OCI-LY1 (cell line): ENCODE results near the gene SCLY.
"Not testable (repeated sequence)": the region's sequence is repeated elsewhere in the genome, so short reads cannot be mapped to it uniquely, and the experiment has no call there.

Experiments
- H2AFZ ChIP-seq: fragments of 200-600 bp; sonication (generic), shearing (Covaris generic); 2 replicates; pipeline ENCODE4 v1.6.0; 2014; ENCODE audit warnings: antibody characterized with exemption, mild to moderate bottlenecking, low read length
- H3F3A ChIP-seq: fragments of 200-600 bp; sonication (generic), shearing (Covaris generic); 2 replicates; pipeline ENCODE4 v1.6.0; 2014; ENCODE audit warnings: mild to moderate bottlenecking, antibody characterized with exemption, low read length, moderate library complexity; ENCODE audit not compliant: insufficient read depth
- H3K27ac ChIP-seq: fragments of 200-600 bp; sonication (generic); 2 replicates; pipeline ENCODE4 v1.5.1; 2014; ENCODE audit warnings: low read length, mixed run types, mild to moderate bottlenecking, low read depth; ENCODE audit not compliant: poor library complexity, severe bottlenecking
- H3K27me3 ChIP-seq: fragments of 200-600 bp; sonication (generic); 2 replicates; pipeline ENCODE4 v1.6.0; 2014; ENCODE audit warnings: antibody characterized with exemption, mild to moderate bottlenecking, low read length, moderate library complexity; ENCODE audit not compliant: insufficient read depth
- H3K36me3 ChIP-seq: fragments of 200-600 bp; sonication (generic); 2 replicates; pipeline ENCODE4 v1.6.1; 2014; ENCODE audit warnings: mild to moderate bottlenecking, antibody characterized with exemption, low read length, moderate library complexity, mixed read lengths; ENCODE audit not compliant: insufficient read depth
- H3K4me1 ChIP-seq: fragments of 200-600 bp; sonication (generic); 2 replicates; pipeline ENCODE4 v1.5.1; 2014; ENCODE audit warnings: mild to moderate bottlenecking, low read length, moderate library complexity; ENCODE audit not compliant: insufficient read depth, severe bottlenecking
- H3K4me2 ChIP-seq: fragments of 200-600 bp; sonication (generic), shearing (Covaris generic); 2 replicates; pipeline ENCODE4 v1.6.1; 2014; ENCODE audit warnings: low read length
- H3K4me3 ChIP-seq: fragments of 200-600 bp; sonication (generic); 2 replicates; pipeline ENCODE4 v1.5.1; 2014; ENCODE audit warnings: low read length, low read depth, mild to moderate bottlenecking, mixed read lengths; ENCODE audit not compliant: poor library complexity, severe bottlenecking
- H3K79me2 ChIP-seq: fragments of 200-600 bp; shearing (Covaris generic); 2 replicates; pipeline ENCODE4 v1.6.1; 2016; ENCODE audit warnings: mixed run types, low read length, mixed read lengths; ENCODE audit not compliant: insufficient read depth
- H3K9ac ChIP-seq: fragments of 200-600 bp; sonication (generic), shearing (Covaris generic); 2 replicates; pipeline ENCODE4 v1.6.1; 2014; ENCODE audit warnings: mild to moderate bottlenecking, low read length, mixed read lengths
- H3K9me2 ChIP-seq: fragments of 200-600 bp; sonication (generic), shearing (Covaris generic); 2 replicates; pipeline ENCODE4 v1.6.1; 2014; ENCODE audit warnings: low read depth, mild to moderate bottlenecking, low read length, mixed read lengths
- H3K9me3 ChIP-seq: fragments of 200-600 bp; shearing (Covaris generic); 2 replicates; pipeline ENCODE4 v1.6.1; 2014; ENCODE audit warnings: low read length, mixed read lengths
- H4K20me1 ChIP-seq: fragments of 200-600 bp; sonication (generic), shearing (Covaris generic); 2 replicates; pipeline ENCODE4 v1.6.0; 2016; ENCODE audit warnings: mild to moderate bottlenecking, low read length; ENCODE audit not compliant: insufficient read depth
- EZH2 ChIP-seq: fragments of 200-600 bp; sonication (generic), shearing (Covaris generic); IDR thresholded peaks from 2 replicates; pipeline ENCODE4 v1.8.0; 2017; ENCODE audit warnings: borderline replicate concordance, mixed run types, mild to moderate bottlenecking, antibody characterized with exemption, low read length, moderate library complexity, mixed read lengths
- TF ChIP-seq, protein P1 (sequence below): fragments of 200-600 bp; sonication (generic), shearing (Covaris generic); IDR thresholded peaks from 2 replicates; pipeline ENCODE4 v1.5.1; 2017; ENCODE audit warnings: mild to moderate bottlenecking, antibody characterized with exemption, low read length, moderate library complexity, mixed read lengths

The SCLY gene

DNA sequence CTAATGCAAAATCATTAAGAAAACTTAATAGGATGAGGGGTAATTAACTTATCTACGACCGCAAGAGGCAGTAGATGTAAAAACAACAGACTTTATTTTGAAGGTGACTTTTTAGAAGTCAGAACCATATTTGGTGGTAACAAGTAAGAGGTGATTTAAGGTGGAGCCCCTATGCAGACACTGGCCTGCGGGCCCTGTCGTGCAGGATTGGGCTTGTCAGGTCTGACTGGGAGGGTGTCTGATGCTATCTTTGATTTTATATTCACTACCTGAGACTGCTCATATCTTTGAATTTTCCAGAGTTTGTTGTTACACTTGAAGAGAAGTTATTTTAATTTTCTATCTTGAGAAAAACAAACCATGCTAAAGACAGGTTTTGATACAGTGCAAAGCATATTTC, 29.1 kb upstream of the SCLY start:
- Histone ChIP-seq H3K4me1 (no peaks in the 10 kb centered on the region), H3K9me2 (no peaks in the 10 kb centered on the region), H3K4me3 (no peak overlapping the region), H3K79me2 (no peaks in the 10 kb centered on the region), H3K9ac (no peak overlapping the region), H3K27ac (no peak overlapping the region), H3K4me2 (no peak overlapping the region), H3K9me3 (no peaks in the 10 kb centered on the region), H3K27me3 (no peaks in the 10 kb centered on the region), H3F3A (no peaks in the 10 kb centered on the region), H3K36me3 (peaks cover 6% of the 10 kb centered on the region; the same call in 1 of the 2 replicates), H4K20me1 (no peaks in the 10 kb centered on the region), H2AFZ (no peak overlapping the region)
- no peak for TF ChIP-seq EZH2
- TF ChIP-seq, protein P1, sequence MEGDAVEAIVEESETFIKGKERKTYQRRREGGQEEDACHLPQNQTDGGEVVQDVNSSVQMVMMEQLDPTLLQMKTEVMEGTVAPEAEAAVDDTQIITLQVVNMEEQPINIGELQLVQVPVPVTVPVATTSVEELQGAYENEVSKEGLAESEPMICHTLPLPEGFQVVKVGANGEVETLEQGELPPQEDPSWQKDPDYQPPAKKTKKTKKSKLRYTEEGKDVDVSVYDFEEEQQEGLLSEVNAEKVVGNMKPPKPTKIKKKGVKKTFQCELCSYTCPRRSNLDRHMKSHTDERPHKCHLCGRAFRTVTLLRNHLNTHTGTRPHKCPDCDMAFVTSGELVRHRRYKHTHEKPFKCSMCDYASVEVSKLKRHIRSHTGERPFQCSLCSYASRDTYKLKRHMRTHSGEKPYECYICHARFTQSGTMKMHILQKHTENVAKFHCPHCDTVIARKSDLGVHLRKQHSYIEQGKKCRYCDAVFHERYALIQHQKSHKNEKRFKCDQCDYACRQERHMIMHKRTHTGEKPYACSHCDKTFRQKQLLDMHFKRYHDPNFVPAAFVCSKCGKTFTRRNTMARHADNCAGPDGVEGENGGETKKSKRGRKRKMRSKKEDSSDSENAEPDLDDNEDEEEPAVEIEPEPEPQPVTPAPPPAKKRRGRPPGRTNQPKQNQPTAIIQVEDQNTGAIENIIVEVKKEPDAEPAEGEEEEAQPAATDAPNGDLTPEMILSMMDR, result no peak

DNA sequence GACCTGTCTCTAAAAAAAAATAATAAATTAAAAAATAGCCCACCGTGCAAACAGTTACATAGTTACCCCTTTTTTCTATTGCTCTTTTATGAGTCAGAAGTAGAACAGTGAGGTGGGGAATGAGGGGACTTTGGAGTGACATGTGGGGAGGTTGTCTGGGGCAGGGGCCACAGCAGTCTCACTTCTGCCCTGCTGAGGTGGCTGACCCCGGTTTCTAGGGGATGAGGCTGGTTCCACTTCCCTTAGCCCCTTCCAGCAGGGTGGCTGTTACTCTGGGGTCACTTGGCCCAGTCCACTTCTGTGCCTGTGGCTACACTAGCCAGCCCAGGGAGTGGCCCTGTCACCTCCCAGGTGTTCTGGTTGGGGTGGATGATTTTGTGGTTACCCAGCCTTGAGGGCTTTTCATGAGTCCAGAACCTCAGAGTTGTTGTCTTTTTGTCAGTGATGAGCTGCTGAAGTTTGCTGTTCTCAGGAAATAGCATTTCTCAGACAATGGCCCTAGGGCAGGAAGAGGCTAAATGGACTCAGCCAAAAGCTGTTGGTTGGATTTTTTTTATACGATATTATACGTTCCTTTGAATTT, 28.0 kb upstream of the SCLY start:
- no peak overlapping the region for H3K4me3 ChIP-seq
- no peaks in the 10 kb centered on the region for H3F3A ChIP-seq
- H3K4me2 ChIP-seq, result no peak overlapping the region
- H2AFZ ChIP-seq, result no peak overlapping the region
- TF ChIP-seq EZH2, result no peak
- TF ChIP-seq, protein P1, result no peak
- H4K20me1 ChIP-seq, result no peaks in the 10 kb centered on the region
- H3K27me3 ChIP-seq, result no peaks in the 10 kb centered on the region
- H3K79me2 ChIP-seq, result no peaks in the 10 kb centered on the region
- H3K9me3 ChIP-seq, result no peaks in the 10 kb centered on the region
- H3K9ac ChIP-seq, result no peak overlapping the region
- H3K27ac ChIP-seq, result no peak overlapping the region
- H3K36me3 ChIP-seq, result peaks cover 6% of the 10 kb centered on the region; the same call in 1 of the 2 replicates
- no peaks in the 10 kb centered on the region for H3K9me2 ChIP-seq
- H3K4me1 ChIP-seq, result no peaks in the 10 kb centered on the region

DNA sequence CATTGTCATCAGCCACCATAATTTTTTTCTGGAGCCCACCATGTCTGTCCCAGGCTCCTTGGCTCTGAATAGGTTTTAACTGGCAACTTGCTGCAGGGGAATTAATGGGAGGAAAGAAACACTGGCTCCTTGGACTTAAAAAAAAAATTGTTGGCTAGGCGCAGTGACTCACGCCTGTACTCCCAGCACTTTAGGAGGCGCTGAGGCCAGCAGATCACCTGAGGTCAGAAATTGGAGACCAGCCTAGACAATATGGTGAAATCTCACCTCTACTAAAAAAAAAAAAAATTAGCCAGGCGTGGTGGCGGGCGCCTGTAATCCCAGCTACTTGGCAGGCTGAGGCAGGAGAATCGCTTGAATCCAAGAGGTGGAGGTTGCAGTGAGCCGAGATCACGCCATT, 26.8 kb upstream of the SCLY start:
- H3K27me3 ChIP-seq, H3K4me2 ChIP-seq, H3K9me3 ChIP-seq, H3K4me1 ChIP-seq, H4K20me1 ChIP-seq, H3K4me3 ChIP-seq, H3K9ac ChIP-seq, H3F3A ChIP-seq, H2AFZ ChIP-seq, H3K79me2 ChIP-seq, H3K9me2 ChIP-seq, H3K27ac ChIP-seq: not testable (repeated sequence)
- peaks cover 11% of the 10 kb centered on the region for H3K36me3 ChIP-seq

DNA sequence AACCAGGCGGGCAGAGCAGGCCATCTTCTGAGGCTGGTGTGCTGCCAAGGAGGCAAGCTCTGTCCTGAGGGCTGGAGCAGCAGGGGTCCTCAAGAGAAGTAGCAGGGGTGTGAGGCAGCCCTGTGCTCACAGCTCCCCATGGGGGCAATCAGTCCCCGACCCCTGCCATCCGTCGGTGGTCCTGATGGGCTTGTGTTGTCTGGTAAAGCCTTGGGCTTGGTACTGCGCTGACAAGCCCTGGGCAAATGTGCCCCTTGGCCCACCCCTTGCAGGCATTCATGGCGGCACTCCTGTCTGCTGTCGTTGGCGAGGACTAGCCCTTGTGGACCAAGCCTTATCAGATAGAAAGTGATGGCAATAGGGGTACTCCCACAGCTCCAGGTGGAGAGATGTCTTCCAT, 22.6 kb upstream of the SCLY start:
- Histone ChIP-seq H3K27me3 (no peaks in the 10 kb centered on the region), H3K4me3 (no peak overlapping the region), H3K36me3 (peaks cover 13% of the 10 kb centered on the region), H3K4me2 (no peak overlapping the region), H2AFZ (no peak overlapping the region), H3K9me3 (no peaks in the 10 kb centered on the region), H3K9ac (no peak overlapping the region), H4K20me1 (no peaks in the 10 kb centered on the region), H3K79me2 (no peaks in the 10 kb centered on the region), H3K27ac (no peak overlapping the region), H3K9me2 (no peaks in the 10 kb centered on the region), H3F3A (no peaks in the 10 kb centered on the region), H3K4me1 (no peaks in the 10 kb centered on the region)
- no peak for TF ChIP-seq EZH2
- TF ChIP-seq, protein P1, result no peak
